Right lobe of liver (tissue), 4 donors: ENCODE results near the gene CEMP1.

ENCODE experiments used
- CTCF ChIP-seq, 4 donors: fragments of 200-600 bp in 3 of 4; fragments of 450-650 bp in 1 of 4; IDR thresholded peaks; one replicate each; pipeline versions ENCODE4 v1.5.1 to v1.8.0; 2016 to 2022; ENCODE audit warnings: antibody characterized with exemption in 4 of 4, mild to moderate bottlenecking in 2 of 4
- POLR2A ChIP-seq: fragments of 450-650 bp; IDR thresholded peaks from one replicate; pipeline ENCODE4 v1.6.1; 2017; ENCODE audit warnings: antibody characterized with exemption, mild to moderate bottlenecking
- donor health status: DM: no; HTN: no; CAD: no.
- donor health status: DM: no; HTN: no; CAD: no.
- donor health status: DM: no; HTN: yes; CAD: no.

DNA sequence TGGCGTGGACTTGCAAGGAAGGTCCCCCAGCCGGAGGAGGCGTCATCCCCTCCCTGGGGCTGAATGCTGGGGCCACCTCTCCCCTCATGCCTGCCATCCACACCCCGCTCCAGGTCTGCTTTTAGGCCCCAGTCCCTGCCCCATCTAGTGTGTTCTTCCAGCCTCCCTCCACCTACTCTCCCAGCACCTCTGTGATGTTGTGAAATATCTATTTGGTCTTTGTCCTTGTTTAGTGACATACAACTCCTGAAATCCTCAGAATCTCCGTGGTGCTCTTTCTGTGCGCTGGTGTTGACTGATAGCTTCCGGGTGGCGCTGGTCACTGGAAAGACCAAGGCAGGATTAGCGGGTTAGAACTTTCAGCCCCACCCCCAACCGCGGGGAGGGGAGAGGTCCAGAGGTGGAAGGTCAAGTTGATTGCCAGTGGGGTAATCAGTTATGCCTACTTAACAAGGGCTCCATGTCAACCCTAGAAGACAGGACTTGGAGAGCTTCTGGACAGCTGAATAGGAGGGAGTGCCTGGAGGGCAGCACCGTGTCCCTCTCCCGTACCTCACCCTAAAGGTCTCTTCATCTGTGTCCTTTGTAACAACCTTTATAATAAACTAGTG lies 46.2 kb downstream of the CEMP1 start:
- TF ChIP-seq CTCF (IDR thresholded peaks at IDR 0.05) (no peak), POLR2A (no peak)
